Liver (tissue), 9 donors: ENCODE measurements around the gene CDA. TPM values are rescaled to one million over a fixed set of nuclear protein-coding genes. Genes with fewer than 3 reads are reported as not detected.

Experiments used
- DNase-seq: peaks from one replicate; pipeline ENCODE4 v3.0.0-alpha.2; 2017; ENCODE audit warnings: low spot score
- H3K27ac ChIP-seq, 2 donors: one replicate each; pipeline ENCODE4 v1.7.0; 2013; ENCODE audit warnings: inconsistent platforms in 2 of 2, low read length in 2 of 2, control low read depth in 1 of 2, low read depth in 1 of 2, mild to moderate bottlenecking in 1 of 2
- H3K27me3 ChIP-seq, 4 donors: one replicate each; pipeline versions ENCODE4 v1.6.1 to v1.7.0; 2013; ENCODE audit warnings: low read length in 3 of 4, inconsistent platforms in 1 of 4, mild to moderate bottlenecking in 1 of 4, moderate library complexity in 1 of 4; ENCODE audit not compliant: control insufficient read depth in 4 of 4, insufficient read depth in 4 of 4
- H3K36me3 ChIP-seq, 4 donors: one replicate each; pipeline versions ENCODE4 v1.6.1 to v1.7.0; 2013; ENCODE audit warnings: low read length in 3 of 4, mild to moderate bottlenecking in 3 of 4, low read depth in 1 of 4, moderate library complexity in 1 of 4; ENCODE audit not compliant: control insufficient read depth in 4 of 4, insufficient read depth in 3 of 4
- H3K4me1 ChIP-seq, 4 donors: one replicate each; pipeline versions ENCODE4 v1.6.1 to v1.7.0; 2013; ENCODE audit warnings: low read length in 3 of 4, mild to moderate bottlenecking in 3 of 4, moderate library complexity in 1 of 4; ENCODE audit not compliant: control insufficient read depth in 4 of 4, insufficient read depth in 4 of 4
- H3K4me3 ChIP-seq, 3 donors: one replicate each; pipeline versions ENCODE4 v1.6.1 to v1.7.0; 2013; ENCODE audit warnings: low read length in 3 of 3, control low read depth in 1 of 3, low read depth in 1 of 3, mild to moderate bottlenecking in 1 of 3
- H3K9ac ChIP-seq, 2 donors: one replicate each; pipeline ENCODE4 v1.7.0; 2013; ENCODE audit warnings: low read length in 2 of 2, mild to moderate bottlenecking in 2 of 2, moderate library complexity in 2 of 2, control low read depth in 1 of 2, low read depth in 1 of 2
- H3K9me3 ChIP-seq, 4 donors: one replicate each; pipeline versions ENCODE4 v1.6.1 to v1.7.0; 2013; ENCODE audit warnings: low read length in 3 of 4; ENCODE audit not compliant: control insufficient read depth in 4 of 4
- EGR1 ChIP-seq, 2 donors: IDR thresholded peaks; 2 replicates each; pipeline ENCODE4 v1.6.1; 2016 to 2018; ENCODE audit warnings: antibody characterized with exemption in 2 of 2, low read depth in 2 of 2
- FOXA1 ChIP-seq: IDR thresholded peaks from 2 replicates; pipeline ENCODE4 v1.6.1; 2016; ENCODE audit warnings: antibody characterized with exemption
- FOXA2 ChIP-seq: IDR thresholded peaks from 2 replicates; pipeline ENCODE4 v1.6.1; 2016; ENCODE audit warnings: antibody characterized with exemption
- GABPA ChIP-seq, 2 donors: IDR thresholded peaks in 1 of 2; conservative IDR thresholded peaks in 1 of 2; 2 replicates each; pipeline ENCODE4 v1.6.1; 2016; ENCODE audit warnings: antibody characterized with exemption in 2 of 2, mild to moderate bottlenecking in 1 of 2, moderate library complexity in 1 of 2
- HNF4G ChIP-seq: IDR thresholded peaks from 2 replicates; pipeline ENCODE4 v1.6.1; 2016; ENCODE audit warnings: antibody characterized with exemption
- RAD21 ChIP-seq, 2 donors: IDR thresholded peaks; 2 replicates each; pipeline ENCODE4 v1.6.1; 2016; ENCODE audit warnings: antibody characterized with exemption in 2 of 2, mild to moderate bottlenecking in 2 of 2
- SP1 ChIP-seq: IDR thresholded peaks from 2 replicates; pipeline ENCODE4 v1.6.1; 2018; ENCODE audit warnings: antibody characterized with exemption, mild to moderate bottlenecking
- TAF1 ChIP-seq: conservative IDR thresholded peaks from 2 replicates; pipeline ENCODE4 v1.6.1; 2016; ENCODE audit warnings: antibody characterized with exemption, mild to moderate bottlenecking
- YY1 ChIP-seq: IDR thresholded peaks from 2 replicates; pipeline ENCODE4 v1.6.1; 2016; ENCODE audit warnings: antibody characterized with exemption, mild to moderate bottlenecking
- WGBS: extraction: QIAGEN DNeasy Blood & Tissue Kit; methylation state at CpG from one replicate; pipeline ENCODE4 v1.1.7; 2013; 5-methylcytosine and 5-hydroxymethylcytosine counted together
- polyA plus RNA-seq, 2 donors: library from polyadenylated mRNA; stranded (reverse) in 1 of 2; unstranded in 1 of 2; fragments of 200-250 nt in 1 of 2; fragments of >200 nt in 1 of 2; fragmentation: Nextera tagmentation in 1 of 2; extraction: Ambion mirVana in 1 of 2; gene quantifications; one replicate each; pipeline versions ENCODE4 v1.2.1 to v1.2.3, GENCODE V29; 2013 to 2015
- total RNA-seq, 2 donors: library from RNA; depleted of rRNA; stranded (reverse); fragments of >200 nt; gene quantifications; one replicate each; pipeline ENCODE4 v1.2.3, GENCODE V29; 2014
- TF ChIP-seq, protein P1 (sequence below): IDR thresholded peaks from 2 replicates; pipeline ENCODE4 v1.6.1; 2016; ENCODE audit warnings: antibody characterized with exemption
- TF ChIP-seq, protein P2 (sequence below): IDR thresholded peaks from 2 replicates; pipeline ENCODE4 v1.6.1; 2016; ENCODE audit warnings: antibody characterized with exemption
- TF ChIP-seq, protein P3 (sequence below): IDR thresholded peaks from 2 replicates; pipeline ENCODE4 v1.6.1; 2016; ENCODE audit warnings: antibody characterized with exemption
- TF ChIP-seq, protein P4 (sequence below): IDR thresholded peaks from 2 replicates; pipeline ENCODE4 v1.6.1; 2016; ENCODE audit warnings: antibody characterized with exemption, mild to moderate bottlenecking
- TF ChIP-seq, protein P5 (sequence below): fragments of 150-350 bp; IDR thresholded peaks from 2 replicates; pipeline ENCODE4 v1.5.1; 2017; ENCODE audit warnings: improper control_type of control experiment, low read depth, low read length; ENCODE audit not compliant: missing input control
- donor health status: healthy.
- donor health status: healthy.
- donor health status: healthy.
- donor health status: healthy.
- donor health status: healthy.

Gene CDA
- total and polyA plus RNA-seq, 4 donors: 0.42 to 38.9 (median 16.9) TPM

DNA sequence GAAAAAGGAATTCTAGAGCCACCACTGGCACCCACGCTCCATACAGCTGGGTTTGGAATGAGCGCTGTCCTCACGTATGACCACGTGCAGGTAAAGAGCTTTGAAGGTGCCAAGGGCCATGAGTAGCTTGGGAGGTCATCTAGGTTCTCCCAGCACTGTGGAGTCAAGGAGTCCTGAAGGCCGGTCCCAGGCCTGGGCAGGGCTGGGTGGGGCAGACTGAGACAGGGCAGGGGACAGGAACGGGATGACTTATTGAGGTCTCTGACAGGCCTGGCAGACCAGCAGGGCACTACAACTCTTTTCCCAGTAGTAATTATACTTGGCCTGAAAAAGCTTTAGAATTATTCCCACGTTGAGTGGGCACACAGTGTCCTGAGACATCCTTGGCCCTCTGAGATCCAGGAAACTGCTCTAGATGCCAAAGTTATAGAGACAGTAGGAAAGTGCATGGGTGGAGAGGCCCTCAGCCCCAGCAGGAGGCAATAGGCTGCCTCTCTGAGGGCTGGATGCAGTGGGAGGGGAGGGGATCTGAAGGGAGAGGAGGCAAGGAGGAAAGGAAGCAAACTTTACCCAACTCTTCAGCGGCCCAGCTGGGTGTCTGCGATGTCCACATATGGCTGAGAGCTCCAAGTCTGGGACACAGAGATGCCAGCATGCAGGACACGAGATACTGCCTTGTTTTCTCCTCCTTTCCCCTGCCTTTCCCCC is 1.8 kb upstream of the CDA start:
- Histone ChIP-seq H3K9ac (no peak overlapping the region), H3K27me3 (no peaks in the 10 kb centered on the region), H3K4me1 (peaks cover 0 to 23% (median 12%) of the 10 kb centered on the region in 4 donors), H3K4me3 (no peak overlapping the region), H3K27ac (no peak overlapping the region), H3K36me3 (no peaks in the 10 kb centered on the region), H3K9me3 (no peaks in the 10 kb centered on the region)
- TF ChIP-seq, protein P1, sequence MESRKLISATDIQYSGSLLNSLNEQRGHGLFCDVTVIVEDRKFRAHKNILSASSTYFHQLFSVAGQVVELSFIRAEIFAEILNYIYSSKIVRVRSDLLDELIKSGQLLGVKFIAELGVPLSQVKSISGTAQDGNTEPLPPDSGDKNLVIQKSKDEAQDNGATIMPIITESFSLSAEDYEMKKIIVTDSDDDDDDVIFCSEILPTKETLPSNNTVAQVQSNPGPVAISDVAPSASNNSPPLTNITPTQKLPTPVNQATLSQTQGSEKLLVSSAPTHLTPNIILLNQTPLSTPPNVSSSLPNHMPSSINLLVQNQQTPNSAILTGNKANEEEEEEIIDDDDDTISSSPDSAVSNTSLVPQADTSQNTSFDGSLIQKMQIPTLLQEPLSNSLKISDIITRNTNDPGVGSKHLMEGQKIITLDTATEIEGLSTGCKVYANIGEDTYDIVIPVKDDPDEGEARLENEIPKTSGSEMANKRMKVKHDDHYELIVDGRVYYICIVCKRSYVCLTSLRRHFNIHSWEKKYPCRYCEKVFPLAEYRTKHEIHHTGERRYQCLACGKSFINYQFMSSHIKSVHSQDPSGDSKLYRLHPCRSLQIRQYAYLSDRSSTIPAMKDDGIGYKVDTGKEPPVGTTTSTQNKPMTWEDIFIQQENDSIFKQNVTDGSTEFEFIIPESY: no peak
- TF ChIP-seq RAD21 (IDR thresholded peaks at IDR 0.05) (no peak), FOXA1 (no peak), SP1 (no peak), HNF4G (no peak), EGR1 (IDR thresholded peaks at IDR 0.05; ENCODE audit: low read depth in 2 of 2) (no peak), FOXA2 (no peak), TAF1 (no peak), GABPA (IDR thresholded peaks at IDR 0.05 in 1 of 2, conservative IDR thresholded peaks at IDR 0.05 in 1 of 2) (no peak), YY1 (no peak)
- TF ChIP-seq, protein P2, sequence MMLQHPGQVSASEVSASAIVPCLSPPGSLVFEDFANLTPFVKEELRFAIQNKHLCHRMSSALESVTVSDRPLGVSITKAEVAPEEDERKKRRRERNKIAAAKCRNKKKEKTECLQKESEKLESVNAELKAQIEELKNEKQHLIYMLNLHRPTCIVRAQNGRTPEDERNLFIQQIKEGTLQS: no peak
- TF ChIP-seq, protein P3, sequence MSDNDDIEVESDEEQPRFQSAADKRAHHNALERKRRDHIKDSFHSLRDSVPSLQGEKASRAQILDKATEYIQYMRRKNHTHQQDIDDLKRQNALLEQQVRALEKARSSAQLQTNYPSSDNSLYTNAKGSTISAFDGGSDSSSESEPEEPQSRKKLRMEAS: no peak
- TF ChIP-seq, protein P4, sequence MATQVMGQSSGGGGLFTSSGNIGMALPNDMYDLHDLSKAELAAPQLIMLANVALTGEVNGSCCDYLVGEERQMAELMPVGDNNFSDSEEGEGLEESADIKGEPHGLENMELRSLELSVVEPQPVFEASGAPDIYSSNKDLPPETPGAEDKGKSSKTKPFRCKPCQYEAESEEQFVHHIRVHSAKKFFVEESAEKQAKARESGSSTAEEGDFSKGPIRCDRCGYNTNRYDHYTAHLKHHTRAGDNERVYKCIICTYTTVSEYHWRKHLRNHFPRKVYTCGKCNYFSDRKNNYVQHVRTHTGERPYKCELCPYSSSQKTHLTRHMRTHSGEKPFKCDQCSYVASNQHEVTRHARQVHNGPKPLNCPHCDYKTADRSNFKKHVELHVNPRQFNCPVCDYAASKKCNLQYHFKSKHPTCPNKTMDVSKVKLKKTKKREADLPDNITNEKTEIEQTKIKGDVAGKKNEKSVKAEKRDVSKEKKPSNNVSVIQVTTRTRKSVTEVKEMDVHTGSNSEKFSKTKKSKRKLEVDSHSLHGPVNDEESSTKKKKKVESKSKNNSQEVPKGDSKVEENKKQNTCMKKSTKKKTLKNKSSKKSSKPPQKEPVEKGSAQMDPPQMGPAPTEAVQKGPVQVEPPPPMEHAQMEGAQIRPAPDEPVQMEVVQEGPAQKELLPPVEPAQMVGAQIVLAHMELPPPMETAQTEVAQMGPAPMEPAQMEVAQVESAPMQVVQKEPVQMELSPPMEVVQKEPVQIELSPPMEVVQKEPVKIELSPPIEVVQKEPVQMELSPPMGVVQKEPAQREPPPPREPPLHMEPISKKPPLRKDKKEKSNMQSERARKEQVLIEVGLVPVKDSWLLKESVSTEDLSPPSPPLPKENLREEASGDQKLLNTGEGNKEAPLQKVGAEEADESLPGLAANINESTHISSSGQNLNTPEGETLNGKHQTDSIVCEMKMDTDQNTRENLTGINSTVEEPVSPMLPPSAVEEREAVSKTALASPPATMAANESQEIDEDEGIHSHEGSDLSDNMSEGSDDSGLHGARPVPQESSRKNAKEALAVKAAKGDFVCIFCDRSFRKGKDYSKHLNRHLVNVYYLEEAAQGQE: no peak
- TF ChIP-seq, protein P5, sequence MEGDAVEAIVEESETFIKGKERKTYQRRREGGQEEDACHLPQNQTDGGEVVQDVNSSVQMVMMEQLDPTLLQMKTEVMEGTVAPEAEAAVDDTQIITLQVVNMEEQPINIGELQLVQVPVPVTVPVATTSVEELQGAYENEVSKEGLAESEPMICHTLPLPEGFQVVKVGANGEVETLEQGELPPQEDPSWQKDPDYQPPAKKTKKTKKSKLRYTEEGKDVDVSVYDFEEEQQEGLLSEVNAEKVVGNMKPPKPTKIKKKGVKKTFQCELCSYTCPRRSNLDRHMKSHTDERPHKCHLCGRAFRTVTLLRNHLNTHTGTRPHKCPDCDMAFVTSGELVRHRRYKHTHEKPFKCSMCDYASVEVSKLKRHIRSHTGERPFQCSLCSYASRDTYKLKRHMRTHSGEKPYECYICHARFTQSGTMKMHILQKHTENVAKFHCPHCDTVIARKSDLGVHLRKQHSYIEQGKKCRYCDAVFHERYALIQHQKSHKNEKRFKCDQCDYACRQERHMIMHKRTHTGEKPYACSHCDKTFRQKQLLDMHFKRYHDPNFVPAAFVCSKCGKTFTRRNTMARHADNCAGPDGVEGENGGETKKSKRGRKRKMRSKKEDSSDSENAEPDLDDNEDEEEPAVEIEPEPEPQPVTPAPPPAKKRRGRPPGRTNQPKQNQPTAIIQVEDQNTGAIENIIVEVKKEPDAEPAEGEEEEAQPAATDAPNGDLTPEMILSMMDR: no peak
- WGBS: 80% methylated on average over 10 of the region's 10 CpGs
- DNase-seq: no peak

DNA sequence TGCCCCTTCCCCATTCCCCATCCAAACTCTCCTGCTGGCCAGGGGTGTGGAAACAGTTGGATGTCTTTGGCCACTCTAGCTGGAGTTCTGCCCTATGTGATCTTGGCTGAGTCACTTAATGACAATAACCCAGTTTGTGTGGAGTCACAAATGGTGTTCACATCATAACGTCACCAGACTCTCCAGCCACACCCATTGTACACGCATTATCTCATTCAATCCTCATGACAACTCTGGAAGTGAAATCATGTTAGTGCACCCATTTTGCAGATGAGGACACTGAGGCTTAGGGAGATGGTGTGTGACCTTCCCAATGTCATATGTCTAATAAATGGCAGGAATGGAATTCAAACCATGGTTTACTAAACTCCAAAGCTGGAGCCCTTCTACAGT is 1.2 kb upstream of the CDA start:
- H3K36me3 ChIP-seq: no peaks in the 10 kb centered on the region
- TF ChIP-seq, protein P5: no peak
- TF ChIP-seq EGR1 (IDR thresholded peaks at IDR 0.05; ENCODE audit: low read depth in 2 of 2): no peak
- H3K9me3 ChIP-seq: no peaks in the 10 kb centered on the region
- no peaks in the 10 kb centered on the region for H3K27me3 ChIP-seq
- no peak overlapping the region for H3K9ac ChIP-seq
- no peak overlapping the region for H3K27ac ChIP-seq
- no peak for DNase-seq
- H3K4me3 ChIP-seq: no peak overlapping the region
- peaks cover 0 to 28% (median 15%) of the 10 kb centered on the region in 4 donors for H3K4me1 ChIP-seq
- 61% methylated on average over 2 of the region's 2 CpGs for WGBS
